SK-N-MC (cell line): Measurements from ENCODE around the gene FAM47E.

Experiments used
- DNase-seq: peaks from one replicate; pipeline ENCODE4 v3.0.0-alpha.2; 2011; ENCODE audit warnings: low read depth, low spot score
- H3K27ac ChIP-seq: fragments of 200-600 bp; sonication (generic); 2 replicates; pipeline ENCODE4 v1.5.1; 2016; ENCODE audit warnings: mixed run types
- H3K36me3 ChIP-seq: fragments of 200-600 bp; sonication (generic); 2 replicates; pipeline ENCODE4 v1.6.1; 2017; ENCODE audit warnings: antibody characterized with exemption, low read length, mixed read lengths; ENCODE audit not compliant: insufficient read depth
- H3K4me3 ChIP-seq: fragments of 200-600 bp; sonication (generic); 2 replicates; pipeline ENCODE4 v1.5.1; 2016
- H3K9ac ChIP-seq: fragments of 200-600 bp; sonication (generic); 2 replicates; pipeline ENCODE4 v1.8.0; 2017; ENCODE audit warnings: mixed run types, mixed read lengths; ENCODE audit not compliant: insufficient read length
- H3K9me3 ChIP-seq: fragments of 200-600 bp; sonication (generic); 2 replicates; pipeline ENCODE4 v1.6.1; 2017; ENCODE audit warnings: low read depth, mild to moderate bottlenecking, antibody characterized with exemption, low read length, moderate library complexity, mixed read lengths
- EZH2 ChIP-seq: fragments of 200-600 bp; sonication (generic); IDR thresholded peaks from one replicate; pipeline ENCODE4 v1.6.1; 2017; ENCODE audit warnings: antibody characterized with exemption
- FOXP2 ChIP-seq: optimal IDR thresholded peaks from 2 replicates; pipeline ENCODE3; 2011; ENCODE audit warnings: mild to moderate bottlenecking, moderate library complexity; ENCODE audit not compliant: insufficient read depth; ENCODE audit errors: extremely low read length, control extremely low read depth
- POLR2AphosphoS5 ChIP-seq: IDR thresholded peaks from 2 replicates; pipeline ENCODE4 v1.6.1; 2012; ENCODE audit warnings: mild to moderate bottlenecking, low read depth, low read length, borderline replicate concordance

The FAM47E gene, protein sequence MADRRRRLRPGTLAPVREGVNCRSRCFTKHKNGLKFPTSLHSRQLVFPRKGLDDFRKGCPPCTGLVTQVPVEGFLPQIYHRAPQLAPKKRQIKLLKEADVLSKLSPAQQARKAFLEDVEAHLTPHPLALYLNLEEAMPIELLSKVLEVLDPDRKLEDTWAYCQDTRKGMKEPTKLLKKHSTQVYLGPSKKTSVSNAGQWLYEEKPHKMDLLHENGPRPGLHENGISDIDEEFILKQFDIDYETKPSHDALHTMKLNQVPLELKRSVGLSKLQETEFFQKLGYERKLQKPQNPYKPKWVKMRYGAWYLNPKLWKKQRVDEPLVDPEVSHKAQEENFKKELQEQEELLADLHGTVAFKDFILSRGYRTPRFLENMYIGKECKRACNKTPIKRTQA

GRCh38 chr4:76251441-76252270 lies at the start of gene FAM47E:
Gene FAM47E, plus strand, starts transcription at chr4:76251721. Its CDS starts 26 bp downstream, at chr4:76251747.
- no peaks in the 10 kb centered on the region for H3K9me3 ChIP-seq
- no peak for DNase-seq
- no peak within 1 kb of the TSS for H3K27ac ChIP-seq
- H3K9ac ChIP-seq, result no peak within 1 kb of the TSS
- no peak for TF ChIP-seq FOXP2
- TF ChIP-seq EZH2, result no peak
- TF ChIP-seq POLR2AphosphoS5, result no peak
- peak within 1 kb of the TSS; percentile 72 for H3K4me3 ChIP-seq
- H3K36me3 ChIP-seq, result no peaks in the 10 kb centered on the region

GRCh38 chr4:76203541-76203940 lies 48.0 kb upstream of the FAM47E start:
- Histone ChIP-seq H3K27ac (no peak overlapping the region), H3K4me3 (no peak overlapping the region), H3K9me3 (no peaks in the 10 kb centered on the region), H3K36me3 (no peaks in the 10 kb centered on the region), H3K9ac (no peak overlapping the region)
- DNase-seq, result no peak
- TF ChIP-seq POLR2AphosphoS5 (no peak), EZH2 (no peak), FOXP2 (no peak)

GRCh38 chr4:76204936-76205335 lies 46.6 kb upstream of the FAM47E start:
- Histone ChIP-seq H3K27ac (no peak overlapping the region), H3K4me3 (no peak overlapping the region), H3K9ac (no peak overlapping the region), H3K9me3 (no peaks in the 10 kb centered on the region), H3K36me3 (no peaks in the 10 kb centered on the region)
- DNase-seq, result no peak
- TF ChIP-seq EZH2 (no peak), POLR2AphosphoS5 (no peak), FOXP2 (no peak)

DNA sequence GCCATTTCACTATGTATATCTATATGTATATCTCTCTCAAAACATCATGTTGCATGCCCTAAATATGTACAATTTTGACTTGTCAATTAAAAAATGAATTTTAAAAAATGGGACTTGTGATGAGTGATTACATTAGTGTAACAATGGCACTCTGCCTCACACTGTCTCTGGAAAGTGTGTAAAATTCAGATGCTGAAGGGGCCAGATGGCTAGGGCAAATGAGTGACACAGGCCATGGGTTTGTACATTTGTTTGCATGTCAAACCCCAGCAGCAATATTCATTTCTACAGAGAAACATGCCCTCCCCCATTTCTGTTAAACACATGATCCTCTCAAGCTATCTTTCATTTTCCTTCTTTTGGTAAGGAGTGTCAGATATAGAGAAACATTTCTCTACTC lies 46.0 kb upstream of the FAM47E start:
- no peaks in the 10 kb centered on the region for H3K9me3 ChIP-seq
- no peak overlapping the region for H3K9ac ChIP-seq
- H3K36me3 ChIP-seq, result no peaks in the 10 kb centered on the region
- no peak for TF ChIP-seq POLR2AphosphoS5
- TF ChIP-seq EZH2, result no peak
- TF ChIP-seq FOXP2, result no peak
- no peak for DNase-seq
- no peak overlapping the region for H3K4me3 ChIP-seq
- no peak overlapping the region for H3K27ac ChIP-seq

DNA sequence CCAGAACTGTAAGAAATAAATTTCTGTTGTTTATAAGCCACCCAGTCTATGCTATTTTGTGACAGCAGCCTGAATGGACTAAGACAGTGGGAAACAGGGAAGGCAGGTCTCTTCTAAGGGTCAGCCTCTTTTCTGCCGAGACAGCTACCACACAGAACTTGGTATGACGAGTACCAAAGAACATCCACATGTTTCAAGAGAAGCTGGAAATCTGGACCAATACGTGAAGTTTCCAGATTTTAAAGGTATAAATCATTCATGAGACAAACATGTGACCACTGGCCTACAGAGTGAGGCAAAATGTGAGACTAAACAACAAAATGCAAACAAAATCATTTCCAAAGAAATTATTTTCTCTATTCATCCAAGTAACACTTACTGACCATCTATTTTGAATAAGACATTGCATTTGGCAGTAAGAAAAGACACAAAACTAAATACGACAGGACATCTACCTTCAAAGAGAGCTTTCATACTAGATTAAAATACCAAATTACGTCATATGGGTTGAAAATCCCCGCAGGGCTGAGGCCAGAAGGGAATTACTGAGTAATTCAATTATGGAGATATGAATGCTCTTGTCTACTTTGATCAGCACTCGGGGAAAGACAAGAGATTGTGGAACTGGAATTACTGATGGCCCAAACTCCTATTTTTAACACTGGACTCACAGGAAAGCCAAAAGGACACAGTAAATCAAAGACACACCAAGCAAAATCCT lies 45.1 kb upstream of the FAM47E start:
- Histone ChIP-seq H3K9ac (no peak overlapping the region), H3K27ac (no peak overlapping the region), H3K4me3 (peak overlapping the region; percentile 7; the same call in 1 of the 2 replicates), H3K36me3 (no peaks in the 10 kb centered on the region), H3K9me3 (no peaks in the 10 kb centered on the region)
- TF ChIP-seq EZH2, result no peak
- no peak for TF ChIP-seq POLR2AphosphoS5
- TF ChIP-seq FOXP2, result no peak
- DNase-seq, result no peak

DNA sequence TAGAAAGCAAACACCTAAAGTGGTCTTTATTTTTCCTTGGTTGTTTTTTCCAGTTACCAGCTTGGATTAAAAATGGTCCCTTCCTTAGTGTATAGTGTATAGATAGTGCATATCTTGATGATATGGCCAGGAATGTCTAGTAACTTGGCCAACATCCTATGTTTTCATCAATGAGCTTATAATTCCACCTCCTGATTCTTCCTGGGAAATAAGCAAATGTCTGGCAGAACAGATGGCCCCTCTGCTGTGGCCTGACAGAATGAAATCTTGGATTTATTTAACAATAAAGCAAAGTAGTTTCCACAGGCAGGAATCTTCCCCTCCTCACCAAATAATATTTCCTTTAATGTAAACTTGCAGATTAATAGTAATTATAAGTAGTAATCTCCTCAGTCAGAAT lies 44.0 kb upstream of the FAM47E start:
- Histone ChIP-seq H3K4me3 (no peak overlapping the region), H3K27ac (0 out of 2 replicates have a peak overlapping the region, but pooled peaks have one; percentile 21)
- no peak for DNase-seq

GRCh38 chr4:76208005-76208765 lies 43.3 kb upstream of the FAM47E start:
- TF ChIP-seq POLR2AphosphoS5 (no peak), FOXP2 (no peak), EZH2 (no peak)
- Histone ChIP-seq H3K27ac (0 out of 2 replicates have a peak overlapping the region, but pooled peaks have one; percentile 21), H3K9me3 (no peaks in the 10 kb centered on the region), H3K36me3 (no peaks in the 10 kb centered on the region), H3K9ac (no peak overlapping the region), H3K4me3 (no peak overlapping the region)
- no peak for DNase-seq

More for the DNA sequence above, 44.0 kb upstream of the FAM47E start:
- Histone ChIP-seq H3K36me3 (no peaks in the 10 kb centered on the region), H3K9ac (no peak overlapping the region), H3K9me3 (no peaks in the 10 kb centered on the region)
- TF ChIP-seq FOXP2, result no peak
- TF ChIP-seq POLR2AphosphoS5, result no peak
- TF ChIP-seq EZH2, result no peak
